ENCODE data around the gene CCDC188. TPM values are rescaled to one million over a fixed set of nuclear protein-coding genes. Genes with fewer than 3 reads are reported as not detected.

Gene CCDC188
- total and polyA plus RNA-seq, 9 of the 15 experiments (the other 6 are each of a cell fraction or from before 2014, with no cell fraction given): not detected

- TF ChIP-seq AFF1 (IDR thresholded peaks at IDR 0.05; ENCODE audit: low read depth in 1 of 2, partially characterized antibody in 2 of 2): no peak
Measured at GRCh38 chr22:20145832-20146223, 5.0 kb downstream of the CCDC188 start (continued).

GRCh38 chr22:20145206-20145831 lies 5.5 kb downstream of the CCDC188 start:
- in situ Hi-C loops (cut with MboI): no loop called here
- 78% methylated on average over 22 of the region's 22 CpGs for WGBS (ENCODE audit: insufficient coverage, low coverage, missing lambda C conversion rate)
- peaks cover 15% of the 10 kb centered on the region for H4K20me1 ChIP-seq (replicated peaks; ENCODE audit: control insufficient read depth, insufficient read depth, low read length)
- H3K9ac ChIP-seq (ENCODE audit: insufficient read depth in 1 of 2, low read depth in 2 of 2, low read length in 2 of 2): peak overlapping the region in 1 of 2 experiments; percentile 60; a peak in 2 of 4 replicates
- BruUV-seq (replicated peaks): no TSS peak
- H3K4me2 ChIP-seq (ENCODE audit: insufficient read depth, low read length): no peak overlapping the region
- no peak overlapping the region for H3K27ac ChIP-seq (ENCODE audit: extremely low read depth, low read depth, low read length)
- POLR2A ChIA-PET: interaction anchor here (0.6 to 1.5 kb wide), 3 partner anchors 8 to 339 kb away, joined by 3 to 4 read pairs (median 3); no protein-coding TSS in a partner anchor
- CTCF ChIA-PET (ENCODE audit: low intra/inter-chr PET ratio): interaction anchor here (0.6 kb wide), 1 partner anchor 147 kb away, joined by 3 read pairs; no protein-coding TSS in a partner anchor
- H3K4me1 ChIP-seq (replicated peaks in 1 of 2; ENCODE audit: control insufficient read depth in 2 of 2, insufficient read depth in 2 of 2, low read length in 2 of 2): peaks cover 0 to 87% of the 10 kb centered on the region in 2 experiments; a peak in 2 of 5 replicates
- H3K9me1 ChIP-seq (ENCODE audit: control insufficient read depth, insufficient read depth, low read length): no peaks in the 10 kb centered on the region
- intact Hi-C loops (cut with micrococcal nuclease): no loop called here
- FAIRE-seq: no peak
- H3K9me3 ChIP-seq (replicated peaks; ENCODE audit: control insufficient read depth, insufficient read depth, low read depth, low read length): no peaks in the 10 kb centered on the region
- H3K79me2 ChIP-seq (ENCODE audit: control insufficient read depth, insufficient read depth, low read length): no peaks in the 10 kb centered on the region
- no peak overlapping the region for H3K4me3 ChIP-seq
- no peak overlapping the region for H2AFZ ChIP-seq (ENCODE audit: low read depth, low read length)
- no peaks in the 10 kb centered on the region for H3K27me3 ChIP-seq (ENCODE audit: control insufficient read depth in 2 of 2, insufficient read depth in 2 of 2, low read length in 2 of 2)
- ATAC-seq: no peak
- H3K36me3 ChIP-seq (ENCODE audit: control insufficient read depth, insufficient read depth, low read length): peaks cover 7% of the 10 kb centered on the region; the same call in 1 of the 3 replicates
- no peak for DNase-seq (ENCODE audit: extremely low read depth in 1 of 4, low spot score in 3 of 4)
- TF ChIP-seq CEBPZ (IDR thresholded peaks at IDR 0.05; ENCODE audit: borderline replicate concordance, low read depth, low read length): no peak
- no peak for TF ChIP-seq CHD1 (IDR thresholded peaks at IDR 0.05; ENCODE audit: low read length)
- TF ChIP-seq GATAD2B (IDR thresholded peaks at IDR 0.05; ENCODE audit: borderline replicate concordance): no peak
- TF ChIP-seq CBFB (CRISPR knock-in tag; IDR thresholded peaks at IDR 0.05): 0 out of 2 replicates have a peak, but pooled peaks have one; percentile 80
- peak; percentile 50; the same call in 1 of the 2 replicates for TF ChIP-seq TGIF2 (CRISPR knock-in tag; IDR thresholded peaks at IDR 0.05)
- peak in 1 of 2 experiments; percentile 40; a peak in 1 of 4 replicates for TF ChIP-seq FOXA3 (CRISPR knock-in tag; conservative IDR thresholded peaks at IDR 0.05 in 1 of 2, IDR thresholded peaks at IDR 0.05 in 1 of 2)
- TF ChIP-seq IRF9 (tag; IDR thresholded peaks at IDR 0.05): no peak
- no peak for TF ChIP-seq CREB1 (IDR thresholded peaks at IDR 0.05)
- TF ChIP-seq CREB1 (CRISPR knock-in tag; IDR thresholded peaks at IDR 0.05): no peak
